CD4-positive, alpha-beta T cell treated with Interleukin-17A for 4 hours (primary cell): Measurements from ENCODE around the gene PGAM2.
"Not testable (repeated sequence)": the region's sequence is repeated elsewhere in the genome, so short reads cannot be mapped to it uniquely, and the experiment has no call there.

Experiments used
- DNase-seq: peaks from one replicate; pipeline ENCODE4 v3.0.0-alpha.2; 2020; ENCODE audit warnings: mixed read lengths

The PGAM2 gene

DNA sequence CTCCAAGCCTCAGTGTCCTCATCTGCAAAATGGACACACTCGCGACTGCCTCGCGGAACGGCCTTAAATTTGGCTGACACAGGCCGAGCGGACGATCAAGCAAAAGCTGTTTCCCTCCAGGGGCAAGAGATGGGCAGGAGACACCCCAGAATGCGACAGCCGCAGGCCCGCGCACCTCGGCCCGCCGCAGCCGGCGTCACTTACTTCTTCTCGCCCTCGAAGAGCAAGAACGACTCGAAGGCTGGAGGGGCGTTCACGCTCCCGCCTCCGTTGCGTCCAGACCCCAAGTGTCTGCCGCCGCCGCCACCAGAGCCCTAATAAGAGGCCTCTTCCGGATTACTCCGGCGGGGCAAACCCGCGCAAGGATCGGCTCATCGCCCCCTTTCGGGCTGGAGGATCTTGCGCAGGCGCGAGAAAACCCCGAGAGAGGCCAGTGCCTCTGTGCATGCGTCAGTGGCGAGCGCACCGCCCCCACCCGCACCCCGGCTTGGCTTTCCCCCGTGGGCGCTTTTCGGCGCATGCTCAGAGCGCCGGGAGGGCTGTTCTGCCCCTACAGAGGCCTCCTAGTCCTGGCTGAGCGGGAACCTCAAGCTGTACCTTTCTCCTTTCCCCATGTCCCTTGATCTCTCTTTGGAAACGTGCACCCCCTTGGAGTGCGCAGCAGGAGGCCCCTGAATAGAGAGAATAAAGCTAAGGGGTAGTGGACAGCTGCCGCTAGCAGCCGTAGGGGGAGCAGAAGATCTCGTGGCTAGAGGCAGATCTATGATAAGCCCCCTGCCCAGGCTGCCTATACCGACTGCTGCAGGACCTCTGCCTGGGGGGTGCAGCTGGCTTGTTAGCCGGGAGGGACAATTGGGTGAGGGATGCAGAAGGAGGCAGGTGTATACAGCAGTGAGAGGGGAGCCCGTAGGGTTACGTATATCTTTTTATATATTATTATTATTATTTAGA lies 46.2 kb downstream of the PGAM2 start:
- peak; percentile 99 for DNase-seq

- not testable (repeated sequence) for DNase-seq
Observed at GRCh38 chr7:44015090-44015489, 50.3 kb downstream of the PGAM2 start.
